NCI-H1694 treated with DMSO at 0.1 percent for 48 hours (cell line): ENCODE measurements around the gene GON4L.
"Not testable (repeated sequence)": the region's sequence is repeated elsewhere in the genome, so short reads cannot be mapped to it uniquely, and the experiment has no call there.

Source experiments
- DNase-seq: peaks from one replicate; lab custom pipeline; 2025; lab: John Stamatoyannopoulos, UW

Gene GON4L

GRCh38 chr1:155831279-155831976 lies 25.6 kb downstream of the GON4L start:
- no peak for DNase-seq

GRCh38 chr1:155827450-155827849 lies 29.6 kb downstream of the GON4L start:
- DNase-seq: no peak

GRCh38 chr1:155816351-155816750 lies 40.7 kb downstream of the GON4L start:
- DNase-seq: no peak

GRCh38 chr1:155813672-155814071 lies 43.3 kb downstream of the GON4L start:
- DNase-seq: no peak

- no peak for DNase-seq
Measured at GRCh38 chr1:155812878-155813277, 44.1 kb downstream of the GON4L start.

- no peak for DNase-seq
Measured at GRCh38 chr1:155809088-155809487, 47.9 kb downstream of the GON4L start.

GRCh38 chr1:155801149-155801548 lies 55.9 kb downstream of the GON4L start:
- DNase-seq: no peak

GRCh38 chr1:155795618-155796017 lies 61.4 kb downstream of the GON4L start:
- DNase-seq: not testable (repeated sequence)

- DNase-seq: no peak
Measured at GRCh38 chr1:155794605-155795245, 62.3 kb downstream of the GON4L start.

GRCh38 chr1:155793213-155793612 lies 63.8 kb downstream of the GON4L start:
- DNase-seq: no peak

- DNase-seq: no peak
Measured at GRCh38 chr1:155777582-155777981, 79.4 kb downstream of the GON4L start.

- DNase-seq: no peak
Measured at GRCh38 chr1:155776414-155776813, 80.6 kb downstream of the GON4L start.

- DNase-seq: no peak
Measured at GRCh38 chr1:155773221-155773620, 83.8 kb downstream of the GON4L start.

GRCh38 chr1:155769257-155769656 lies 87.8 kb downstream of the GON4L start:
- no peak for DNase-seq

- DNase-seq: not testable (repeated sequence)
Measured at GRCh38 chr1:155767399-155767989, 89.5 kb downstream of the GON4L start.

- not testable (repeated sequence) for DNase-seq
Measured at GRCh38 chr1:155763989-155764388, 93.0 kb downstream of the GON4L start.

GRCh38 chr1:155763090-155763815 lies 93.8 kb downstream of the GON4L start:
- DNase-seq: not testable (repeated sequence)

- no peak for DNase-seq
Measured at GRCh38 chr1:155761736-155762405, 95.1 kb downstream of the GON4L start.

GRCh38 chr1:155760751-155761475 lies 96.1 kb downstream of the GON4L start:
- no peak for DNase-seq

GRCh38 chr1:155759966-155760630 lies 96.9 kb downstream of the GON4L start:
- no peak for DNase-seq

GRCh38 chr1:155759017-155759416 lies 98.0 kb downstream of the GON4L start:
- DNase-seq: not testable (repeated sequence)
